ENCODE measurements around the gene APEH.
A peak's percentile ranks its signal among the peaks of the same experiment; 100 is the strongest.

The APEH gene

DNA sequence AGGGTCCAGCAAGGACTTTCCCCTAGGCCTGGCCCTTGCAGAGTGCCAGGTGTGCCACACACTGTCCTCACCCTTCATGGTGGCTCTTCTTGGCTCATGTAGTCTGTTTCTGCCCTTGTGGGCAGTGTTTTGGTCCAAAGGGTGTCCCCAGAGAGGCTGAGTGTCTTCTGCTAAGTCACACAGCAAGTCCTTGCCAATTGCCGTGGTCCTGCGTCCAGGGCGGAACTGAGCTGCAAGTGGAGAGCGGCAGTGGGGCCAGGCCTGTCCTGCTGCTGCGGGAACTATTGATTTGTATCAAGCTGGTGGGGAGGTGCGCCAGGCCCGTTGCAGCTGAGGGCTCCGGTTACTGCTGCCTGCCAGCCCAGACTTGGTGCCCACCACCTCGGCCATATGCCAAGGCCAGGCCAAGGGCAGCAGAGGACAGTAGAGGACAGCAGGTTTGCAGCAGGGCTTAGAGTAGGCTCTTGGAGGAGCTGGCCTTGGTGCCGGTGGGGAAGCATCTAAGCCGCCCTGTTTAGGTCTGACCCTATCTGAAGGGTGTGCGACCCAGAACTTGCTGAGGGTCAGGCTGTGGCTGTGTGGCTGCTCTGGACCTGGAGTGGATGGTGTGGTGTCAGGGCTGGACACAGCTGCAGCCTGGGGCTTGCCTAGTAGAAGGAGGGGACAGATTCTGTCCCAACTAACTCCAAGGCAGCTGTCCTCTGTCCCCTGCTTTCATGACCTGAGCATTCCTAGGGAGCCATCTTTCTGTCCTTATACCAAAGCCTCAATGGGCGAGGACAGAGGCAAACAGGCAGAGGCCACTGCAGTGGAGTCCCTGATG is 40.8 kb downstream of the APEH start:
- no peak for DNase-seq (ENCODE audit: low spot score)

DNA sequence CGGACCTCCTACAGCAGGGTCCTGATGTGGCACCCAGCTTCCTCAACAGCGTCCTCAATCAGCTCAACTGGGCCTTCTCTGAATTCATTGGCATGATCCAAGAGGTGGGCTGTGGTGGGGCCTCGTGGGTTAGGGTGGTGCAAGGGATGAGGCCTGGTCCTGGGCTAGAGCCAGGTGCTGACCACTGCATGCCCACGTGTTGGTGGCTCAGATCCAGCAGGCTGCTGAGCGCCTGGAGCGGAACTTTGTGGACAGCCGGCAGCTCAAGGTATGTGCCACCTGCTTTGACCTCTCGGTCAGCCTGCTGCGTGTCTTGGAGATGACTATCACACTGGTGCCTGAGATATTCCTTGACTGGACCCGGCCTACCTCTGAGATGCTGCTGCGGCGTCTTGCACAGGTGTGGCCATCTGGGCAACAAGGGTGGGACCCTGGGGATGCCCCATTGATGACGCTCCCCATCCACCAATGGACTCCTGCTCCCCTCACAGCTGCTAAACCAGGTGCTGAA is 41.5 kb downstream of the APEH start:
- DNase-seq (ENCODE audit: low spot score), result no peak

DNA sequence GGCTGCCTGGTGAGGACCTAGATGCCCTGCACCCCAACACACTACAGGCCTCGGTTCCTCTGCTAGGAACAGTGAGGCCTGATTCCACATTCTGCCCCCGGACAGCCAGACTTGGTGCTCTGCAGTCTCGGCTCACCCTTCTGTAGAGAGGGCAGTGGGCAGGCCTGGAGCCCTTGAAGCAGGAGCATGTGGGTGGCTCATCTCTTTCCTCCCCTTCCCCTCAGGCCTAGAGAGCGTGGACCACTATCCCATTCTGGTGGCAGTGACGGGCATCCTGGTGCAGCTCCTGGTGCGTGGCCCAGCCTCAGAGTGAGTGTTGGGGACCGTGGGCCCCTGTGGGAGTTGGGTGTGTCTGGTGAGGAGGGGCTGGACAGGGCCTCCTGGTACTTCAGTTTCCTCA is 42.0 kb downstream of the APEH start:
- no peak for DNase-seq (ENCODE audit: low spot score)

- DNase-seq (ENCODE audit: low spot score), result no peak
Observed at GRCh38 chr3:49716691-49717210, 42.6 kb downstream of the APEH start.

- DNase-seq (ENCODE audit: low spot score), result no peak
Observed at GRCh38 chr3:49717211-49717958, 43.2 kb downstream of the APEH start.

DNA sequence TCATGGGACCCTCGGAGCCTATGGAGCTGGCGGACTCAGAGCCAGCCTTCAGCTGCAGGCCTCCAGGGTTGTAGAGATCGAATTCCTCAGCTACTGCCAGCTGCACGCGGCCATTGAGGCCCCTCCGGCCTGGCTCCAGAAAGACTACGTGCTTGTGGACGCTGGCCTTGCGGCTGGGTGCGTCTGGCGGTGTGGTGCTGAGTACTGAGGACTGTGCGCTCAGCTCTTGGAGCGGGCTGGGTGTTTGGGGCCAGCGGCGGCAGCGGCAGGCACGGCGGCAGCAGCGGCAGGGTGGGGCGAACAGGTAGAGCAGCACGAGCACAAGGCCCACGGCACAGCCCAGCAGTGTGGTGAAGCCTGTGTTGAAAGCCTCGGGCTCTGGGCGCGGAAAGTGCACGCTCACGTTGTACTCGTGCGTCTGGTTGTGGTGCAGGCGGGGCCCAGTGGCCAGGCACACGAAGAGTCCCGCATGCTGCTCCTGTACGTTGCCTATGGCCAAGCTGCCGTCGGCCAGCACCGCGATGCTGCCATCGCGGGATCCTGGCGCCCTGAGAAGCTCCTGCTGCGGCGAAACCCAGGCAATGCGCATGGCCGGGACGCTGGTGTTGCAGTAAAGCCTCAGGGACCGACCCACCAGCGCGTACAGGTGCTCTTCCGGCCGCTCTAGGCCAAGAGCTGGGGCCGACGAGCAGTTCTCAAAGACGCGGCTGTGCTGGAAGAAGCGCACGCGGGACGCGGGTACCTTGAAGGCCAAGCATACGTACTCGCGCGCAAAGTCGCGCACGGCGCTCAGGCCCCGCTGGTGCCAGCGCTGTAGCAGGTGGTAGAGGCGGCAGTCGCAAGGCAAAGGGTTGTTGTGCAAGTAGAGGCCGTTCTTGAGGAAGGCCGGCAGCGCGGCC is 44.1 kb downstream of the APEH start:
- DNase-seq (ENCODE audit: low spot score), result peak; percentile 2

DNA sequence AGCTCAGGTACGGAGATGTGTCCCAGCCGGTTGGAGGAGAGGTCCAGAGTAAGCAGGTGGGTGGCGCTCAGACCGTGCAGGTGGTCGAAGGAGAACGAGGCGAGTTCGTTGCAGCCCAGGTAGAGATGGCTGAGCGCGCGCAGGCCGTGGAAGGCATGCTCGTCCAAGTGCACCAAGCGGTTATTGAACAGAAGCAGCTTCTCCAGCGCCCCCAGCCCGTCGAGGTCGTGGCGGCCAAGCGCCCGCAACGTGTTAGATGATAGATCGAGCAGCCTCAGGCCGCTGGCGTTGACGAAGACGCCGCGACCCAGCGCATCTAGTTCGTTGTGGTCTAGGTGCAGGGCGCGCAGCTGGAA is 44.7 kb downstream of the APEH start:
- DNase-seq (ENCODE audit: low spot score), result no peak

- DNase-seq (ENCODE audit: low spot score), result peak; percentile 82
Observed at GRCh38 chr3:49719214-49719884, 45.2 kb downstream of the APEH start, which contains the start of gene AMIGO3. AMIGO3 (minus strand) TSS chr3:49719684; CDS start chr3:49719465, 219 bp downstream.

DNA sequence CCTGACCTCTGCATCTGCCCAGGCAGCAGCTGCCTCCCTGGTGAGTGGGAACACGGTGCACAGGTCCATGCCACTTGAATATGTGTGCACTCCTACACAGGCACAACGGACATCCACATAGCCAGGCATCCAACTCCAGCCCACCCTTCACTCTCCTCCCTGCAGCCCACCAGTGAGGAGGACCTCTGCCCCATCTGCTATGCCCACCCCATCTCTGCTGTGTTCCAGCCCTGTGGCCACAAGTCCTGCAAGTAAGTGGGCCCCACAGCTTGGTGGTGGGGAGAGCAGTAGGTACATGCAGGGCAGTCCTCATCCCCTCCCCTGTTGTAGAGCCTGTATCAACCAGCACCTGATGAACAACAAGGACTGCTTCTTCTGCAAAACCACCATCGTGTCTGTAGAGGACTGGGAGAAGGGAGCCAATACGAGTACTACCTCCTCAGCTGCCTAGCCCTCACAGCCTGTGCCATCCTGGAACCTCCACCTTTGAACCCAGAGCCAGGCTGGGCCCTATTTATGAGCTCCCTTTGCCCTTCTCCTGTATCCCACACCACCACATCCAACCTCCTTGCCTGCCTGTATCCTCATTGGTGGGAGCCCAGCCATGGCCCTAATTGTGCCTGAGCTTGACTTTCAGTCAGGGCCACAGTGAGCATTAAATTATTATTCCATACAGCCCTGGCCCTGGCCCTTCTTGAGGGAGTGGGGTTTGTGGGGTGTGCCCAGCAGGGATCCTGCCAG is 46.9 kb downstream of the APEH start:
- DNase-seq (ENCODE audit: low spot score), result no peak

DNA sequence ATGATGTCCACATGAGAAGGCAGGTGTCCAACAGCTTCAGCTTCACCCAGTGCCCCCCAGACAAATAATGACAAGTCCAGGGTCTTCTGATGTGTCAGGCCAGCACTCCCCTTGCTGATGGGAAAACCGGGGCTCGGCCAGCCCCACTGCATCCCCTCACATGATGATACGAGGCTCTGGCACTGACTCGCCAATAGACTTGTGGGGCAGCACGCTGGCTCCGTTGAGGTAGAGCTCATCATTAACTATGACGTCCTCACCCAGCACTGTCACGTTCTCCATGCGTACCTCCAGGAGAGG is 47.4 kb downstream of the APEH start:
- DNase-seq (ENCODE audit: low spot score), result no peak

GRCh38 chr3:49721896-49722781 is 48.0 kb downstream of the APEH start:
- DNase-seq (ENCODE audit: low spot score), result no peak

GRCh38 chr3:49722896-49723295 is 48.7 kb downstream of the APEH start:
- DNase-seq (ENCODE audit: low spot score), result no peak

DNA sequence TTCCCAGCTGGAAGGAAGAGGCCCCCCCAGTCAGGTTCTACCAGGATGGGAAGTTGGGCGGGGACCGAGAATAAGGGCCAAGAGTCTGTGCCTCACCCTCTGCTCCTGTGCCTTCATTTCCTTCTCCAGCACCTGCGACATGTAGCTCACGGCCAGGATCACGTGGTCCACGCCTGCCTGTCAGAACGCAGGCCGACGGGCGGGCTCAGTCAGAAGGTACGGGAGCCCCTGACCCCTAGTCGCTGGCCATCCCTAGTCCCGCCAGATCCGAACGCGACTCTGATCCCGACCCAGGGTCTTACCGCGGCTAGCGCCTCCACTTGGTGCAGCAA is 49.1 kb downstream of the APEH start:
- DNase-seq (ENCODE audit: low spot score), result peak; percentile 24

DNA sequence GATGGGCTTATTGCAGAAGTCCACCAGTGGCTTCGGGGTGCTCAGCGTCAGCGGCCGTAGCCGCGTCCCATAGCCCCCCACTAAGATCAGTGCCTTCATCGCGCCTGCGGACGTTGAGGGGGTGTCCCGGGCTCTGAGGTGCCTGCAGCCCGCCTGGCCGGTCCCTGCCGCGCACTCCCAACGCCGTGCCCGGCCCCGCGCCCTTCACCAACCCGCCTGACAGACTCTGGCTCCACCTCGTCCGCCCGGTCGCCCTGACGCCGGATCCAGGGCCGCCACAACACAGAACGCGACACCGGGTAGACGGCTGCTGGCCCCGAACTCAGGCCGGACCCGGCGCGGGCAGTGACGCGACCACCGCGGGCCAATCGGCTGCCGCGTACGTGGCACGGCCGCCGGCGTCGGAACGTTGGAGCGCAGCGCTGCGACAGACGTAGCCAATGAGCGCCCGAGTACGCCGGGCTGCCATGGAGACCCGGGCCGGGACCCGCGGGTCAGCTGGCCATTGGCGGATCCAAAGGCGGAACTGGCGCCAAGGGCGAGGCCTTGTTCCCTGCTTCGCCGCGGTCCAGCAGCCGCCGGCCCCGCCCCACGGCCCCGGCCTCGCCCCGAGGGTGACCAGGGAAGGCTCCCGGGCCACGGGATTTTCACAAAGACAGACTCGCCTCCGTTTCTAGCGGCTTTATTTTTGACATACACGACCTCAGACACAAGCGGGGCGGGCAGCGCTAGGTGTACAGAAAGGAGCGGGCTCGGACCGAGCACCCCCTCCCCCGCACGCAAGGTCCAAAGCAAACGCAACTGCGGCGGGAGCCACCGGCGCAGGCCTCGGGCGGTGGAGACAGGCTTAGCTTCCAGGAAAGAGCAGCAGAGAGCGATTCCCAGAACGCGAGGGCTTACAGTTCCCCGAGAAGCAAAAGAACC is 49.7 kb downstream of the APEH start, which contains the start of gene GMPPB:
Gene GMPPB (minus strand): TSS at position 324 of the 924 bp plus-strand sequence. CDS start 225 bp downstream, at position 99.
- DNase-seq (ENCODE audit: low spot score), result peak; percentile 93

DNA sequence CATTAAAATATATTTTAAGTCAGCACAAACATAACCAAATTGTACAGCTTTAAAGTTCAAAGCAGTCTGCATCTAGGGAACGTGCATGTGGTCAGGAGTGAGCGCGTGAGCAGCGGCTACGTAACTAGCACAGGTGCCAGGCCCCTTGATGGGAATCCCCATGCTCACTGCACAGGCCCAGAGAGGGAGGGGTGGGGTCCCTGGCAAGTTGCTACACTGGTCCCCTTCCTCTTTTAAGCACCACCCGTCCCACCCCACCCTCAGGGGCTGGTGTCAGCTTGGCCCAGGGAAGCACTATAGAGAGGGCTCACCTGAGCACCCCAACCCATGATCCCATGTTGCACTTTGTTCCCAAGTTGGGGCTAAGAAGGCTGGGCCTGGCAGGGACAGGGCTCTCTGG is 50.4 kb downstream of the APEH start:
- DNase-seq (ENCODE audit: low spot score), result no peak

DNA sequence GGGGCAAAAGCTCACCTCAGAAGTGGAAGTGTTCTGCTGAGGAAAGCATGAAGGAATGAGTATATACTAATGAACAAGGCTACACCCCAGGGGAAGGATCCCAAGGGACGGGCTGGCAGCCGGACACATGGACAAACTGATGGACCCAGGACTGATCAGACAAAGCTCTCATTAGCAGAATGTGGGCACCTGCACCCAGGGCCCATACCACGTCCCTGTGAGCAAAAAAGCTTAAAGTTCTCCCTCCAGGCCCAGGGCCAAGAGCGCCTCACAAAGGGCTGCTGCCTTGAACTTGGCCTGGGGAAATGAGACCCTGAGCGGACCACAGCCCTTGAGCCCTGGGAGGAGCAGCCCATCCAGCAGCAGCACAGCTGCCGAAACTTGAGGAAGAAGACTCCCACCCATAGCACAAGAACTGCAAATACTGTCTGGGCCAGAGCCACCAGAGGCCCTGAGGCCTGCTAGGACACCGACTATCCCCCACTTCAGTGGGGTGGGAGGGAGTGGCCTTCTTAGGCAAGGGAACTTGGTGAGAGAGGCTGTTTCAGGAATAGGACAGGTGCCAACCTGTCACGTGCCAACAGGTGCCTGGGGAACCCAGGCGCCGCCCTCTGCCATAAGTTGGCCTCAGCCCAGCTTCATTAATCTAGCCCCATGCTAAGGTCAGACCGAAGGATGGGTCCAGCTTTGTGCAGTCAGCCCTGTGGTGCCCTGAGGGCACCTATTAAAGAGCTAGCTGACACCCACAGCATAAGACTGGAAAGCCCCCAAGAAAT is 51.9 kb downstream of the APEH start:
- DNase-seq (ENCODE audit: low spot score), result no peak

GRCh38 chr3:49727154-49727923 is 53.2 kb downstream of the APEH start:
- DNase-seq (ENCODE audit: low spot score), result no peak

Data from kidney capillary endothelial cell (primary cell).